H1 (cell line): ENCODE results near the gene NHSL2. TPM values are rescaled to one million over a fixed set of nuclear protein-coding genes. Genes with fewer than 3 reads are reported as not detected.
A peak's percentile ranks its signal among the peaks of the same experiment; 100 is the strongest.

Source experiments
- CTCF ChIA-PET: fragments of 300-600 bp; sonication (Branson Sonifier 250); formaldehyde crosslinking; loops from one replicate; lab custom pipeline; 2021; ENCODE audit not compliant: partially characterized antibody; lab: Charles Lee
- POLR2A ChIA-PET: fragments of 300-600 bp; sonication (Branson Sonifier 250); formaldehyde crosslinking; loops from one replicate; lab custom pipeline; 2021; ENCODE audit warnings: inconsistent platforms; ENCODE audit not compliant: partially characterized antibody; lab: Charles Lee
- DNase-seq, 2 experiments: peaks; one replicate each; pipeline versions ENCODE4 v3.0.0 to v3.0.0-alpha.2; 2010 to 2022; ENCODE audit warnings: low spot score in 2 of 2, low read depth in 1 of 2, mixed read lengths in 1 of 2
- FAIRE-seq: peaks from 2 replicates; lab custom pipeline; 2011; peaks lifted over from hg19 to GRCh38; lab: Jason Lieb, UNC
- H2AFZ ChIP-seq: 2 replicates; pipeline ENCODE4 v1.8.1; 2012; ENCODE audit warnings: low read length, inconsistent platforms
- H2AK5ac ChIP-seq: 2 replicates; pipeline ENCODE4 v1.6.1; 2013; ENCODE audit warnings: low read depth, low read length
- H2BK120ac ChIP-seq: replicated peaks from 2 replicates; pipeline ENCODE3; 2013; ENCODE audit warnings: low read depth, low read length, inconsistent platforms
- H2BK12ac ChIP-seq: 2 replicates; pipeline ENCODE4 v1.6.1; 2013; ENCODE audit warnings: low read depth, low read length
- H2BK15ac ChIP-seq: 2 replicates; pipeline ENCODE4 v1.6.1; 2013; ENCODE audit warnings: low read length
- H2BK20ac ChIP-seq: 2 replicates; pipeline ENCODE4 v1.6.1; 2013; ENCODE audit warnings: low read length
- H2BK5ac ChIP-seq: 2 replicates; pipeline ENCODE4 v1.6.1; 2013; ENCODE audit warnings: low read depth, low read length
- H3K14ac ChIP-seq: 2 replicates; pipeline ENCODE4 v1.6.1; 2013; ENCODE audit warnings: inconsistent platforms; ENCODE audit not compliant: insufficient read length
- H3K18ac ChIP-seq: 2 replicates; pipeline ENCODE4 v1.6.1; 2013; ENCODE audit warnings: low read length; ENCODE audit errors: extremely low read depth
- H3K23ac ChIP-seq: 2 replicates; pipeline ENCODE4 v1.6.1; 2013; ENCODE audit warnings: inconsistent platforms; ENCODE audit not compliant: insufficient read length
- H3K23me2 ChIP-seq: 2 replicates; pipeline ENCODE4 v1.6.1; 2013; ENCODE audit warnings: low read depth, low read length
- H3K27ac ChIP-seq: 2 replicates; pipeline ENCODE4 v1.6.1; 2011; ENCODE audit warnings: low read depth, low read length, inconsistent platforms
- H3K27me3 ChIP-seq, 4 experiments: replicated peaks in 1 of 4; 1 replicate in 1 of 4; 2 replicates in 3 of 4; pipeline versions ENCODE4 v1.6.1 to v1.8.1; 2011 to 2013; ENCODE audit warnings: low read length in 3 of 4, mild to moderate bottlenecking in 3 of 4, inconsistent platforms in 2 of 4, mixed read lengths in 2 of 4, moderate library complexity in 1 of 4; ENCODE audit not compliant: control insufficient read depth in 3 of 4, insufficient read depth in 3 of 4; ENCODE audit errors: extremely low read depth in 1 of 4
- H3K36me3 ChIP-seq, 4 experiments: 2 replicates each; pipeline versions ENCODE4 v1.6.1 to v1.8.1; 2011 to 2013; ENCODE audit warnings: mild to moderate bottlenecking in 4 of 4, low read length in 3 of 4, moderate library complexity in 2 of 4, control low read depth in 1 of 4, inconsistent platforms in 1 of 4; ENCODE audit not compliant: insufficient read depth in 4 of 4, control insufficient read depth in 2 of 4
- H3K4ac ChIP-seq: replicated peaks from 2 replicates; pipeline ENCODE3; 2013; ENCODE audit warnings: low read length, low read depth, mixed read lengths, inconsistent platforms; ENCODE audit not compliant: insufficient read length
- H3K4me1 ChIP-seq, 4 experiments: replicated peaks in 1 of 4; 1 replicate in 1 of 4; 2 replicates in 3 of 4; pipeline versions ENCODE4 v1.6.1 to v1.8.1; 2011 to 2013; ENCODE audit warnings: low read length in 3 of 4, inconsistent platforms in 2 of 4, mixed read lengths in 1 of 4; ENCODE audit not compliant: insufficient read depth in 4 of 4, control insufficient read depth in 3 of 4
- H3K4me2 ChIP-seq, 2 experiments: 2 replicates each; pipeline versions ENCODE4 v1.6.1 to v1.8.1; 2011 to 2013; ENCODE audit warnings: low read depth in 2 of 2, low read length in 2 of 2, control low read depth in 1 of 2, inconsistent platforms in 1 of 2, mild to moderate bottlenecking in 1 of 2; ENCODE audit not compliant: insufficient read depth in 1 of 2
- H3K4me3 ChIP-seq, 4 experiments: fragments of 200-600, 300-600 bp in 1 of 4; sonication (generic), shearing (Covaris generic), sonication (Bioruptor Twin) in 1 of 4; 2 replicates each; pipeline versions ENCODE4 v1.5.1 to v1.8.1; 2011 to 2016; ENCODE audit warnings: low read length in 4 of 4, low read depth in 3 of 4, control low read depth in 2 of 4, inconsistent platforms in 2 of 4, mild to moderate bottlenecking in 2 of 4, mixed read lengths in 1 of 4, moderate library complexity in 1 of 4; ENCODE audit not compliant: insufficient read depth in 2 of 4; ENCODE audit errors: extremely low read depth in 1 of 4
- H3K56ac ChIP-seq: replicated peaks from 2 replicates; pipeline ENCODE3; 2013; ENCODE audit warnings: low read depth, mild to moderate bottlenecking, mixed read lengths, low read length, inconsistent platforms; ENCODE audit not compliant: insufficient read length
- H3K79me1 ChIP-seq: 2 replicates; pipeline ENCODE4 v1.6.1; 2013; ENCODE audit warnings: low read depth, low read length, control low read depth
- H3K79me2 ChIP-seq, 2 experiments: 2 replicates each; pipeline versions ENCODE4 v1.6.1 to v1.8.1; 2012 to 2013; ENCODE audit warnings: low read length in 2 of 2, mild to moderate bottlenecking in 2 of 2, inconsistent platforms in 1 of 2; ENCODE audit not compliant: insufficient read depth in 2 of 2, control insufficient read depth in 1 of 2
- H3K9ac ChIP-seq, 4 experiments: replicated peaks in 1 of 4; 1 replicate in 1 of 4; 2 replicates in 3 of 4; pipeline versions ENCODE4 v1.6.1 to v1.8.1; 2011 to 2013; ENCODE audit warnings: low read depth in 3 of 4, low read length in 3 of 4, control low read depth in 2 of 4, mild to moderate bottlenecking in 2 of 4, moderate library complexity in 2 of 4, inconsistent platforms in 1 of 4; ENCODE audit errors: extremely low read depth in 1 of 4
- H3K9me3 ChIP-seq, 2 experiments: 2 replicates each; pipeline versions ENCODE4 v1.6.1 to v1.8.1; 2012 to 2013; ENCODE audit warnings: mild to moderate bottlenecking in 2 of 2, moderate library complexity in 2 of 2, control low read depth in 1 of 2, inconsistent platforms in 1 of 2, low read depth in 1 of 2, low read length in 1 of 2, mixed read lengths in 1 of 2; ENCODE audit not compliant: insufficient read depth in 2 of 2
- H4K20me1 ChIP-seq, 2 experiments: replicated peaks in 1 of 2; 2 replicates each; pipeline versions ENCODE3 to v1.8.1; 2011 to 2013; ENCODE audit warnings: inconsistent platforms in 2 of 2, low read length in 2 of 2, mild to moderate bottlenecking in 1 of 2; ENCODE audit not compliant: insufficient read depth in 2 of 2, control insufficient read depth in 1 of 2
- H4K5ac ChIP-seq: 2 replicates; pipeline ENCODE4 v1.6.1; 2013; ENCODE audit warnings: low read length, low read depth, mixed read lengths, inconsistent platforms; ENCODE audit not compliant: insufficient read length
- H4K8ac ChIP-seq: 2 replicates; pipeline ENCODE4 v1.8.0; 2013; ENCODE audit warnings: mild to moderate bottlenecking, moderate library complexity, low read length, inconsistent platforms; ENCODE audit not compliant: insufficient read depth; ENCODE audit errors: extremely low read depth
- H4K91ac ChIP-seq: replicated peaks from 2 replicates; pipeline ENCODE3; 2013; ENCODE audit warnings: low read length, mixed read lengths, inconsistent platforms; ENCODE audit not compliant: insufficient read length
- CTBP2 ChIP-seq: IDR thresholded peaks from 2 replicates; pipeline ENCODE4 v1.7.0; 2011; ENCODE audit warnings: borderline replicate concordance, mild to moderate bottlenecking, moderate library complexity, mixed read lengths, low read length; ENCODE audit not compliant: insufficient read depth, insufficient read length
- JUND ChIP-seq: IDR thresholded peaks from 2 replicates; pipeline ENCODE4 v1.6.1; 2011; ENCODE audit warnings: mild to moderate bottlenecking, improper control_type of control experiment, low read length
- MAFK ChIP-seq: IDR thresholded peaks from 2 replicates; pipeline ENCODE4 v1.6.1; 2012; ENCODE audit warnings: low read depth, mild to moderate bottlenecking, improper control_type of control experiment, low read length
- NRF1 ChIP-seq: IDR thresholded peaks from 2 replicates; pipeline ENCODE4 v1.6.1; 2011; ENCODE audit warnings: mild to moderate bottlenecking, low read depth, low read length, improper control_type of control experiment
- SP1 ChIP-seq: IDR thresholded peaks from 2 replicates; pipeline ENCODE4 v1.6.1; 2011; ENCODE audit warnings: low read depth, low read length
- SP4 ChIP-seq: IDR thresholded peaks from 2 replicates; pipeline ENCODE4 v1.6.1; 2012; ENCODE audit warnings: low read length, inconsistent platforms
- TAF1 ChIP-seq: IDR thresholded peaks from 2 replicates; pipeline ENCODE4 v1.6.1; 2011; ENCODE audit warnings: mild to moderate bottlenecking, low read depth, low read length
- TCF12 ChIP-seq: IDR thresholded peaks from 2 replicates; pipeline ENCODE4 v1.6.1; 2011; ENCODE audit warnings: low read depth, mild to moderate bottlenecking, low read length
- WGBS, 2 experiments: shearing (Covaris generic) in 1 of 2; methylation state at CpG; one replicate each; pipeline versions ENCODE4 v1.1.6 to v1.1.7; 2013 to 2015; ENCODE audit warnings: low lambda C conversion rate in 2 of 2, mixed read lengths in 2 of 2, inconsistent platforms in 1 of 2, low coverage in 1 of 2, missing lambda C conversion rate in 1 of 2; ENCODE audit not compliant: insufficient replicate concordance in 2 of 2, insufficient coverage in 1 of 2, insufficient read length in 1 of 2; ENCODE audit errors: extremely low coverage in 1 of 2, missing lambda C conversion rate in 1 of 2; 5-methylcytosine and 5-hydroxymethylcytosine counted together
- polyA plus RNA-seq, 7 experiments: library from polyadenylated mRNA; depleted of rRNA in 3 of 7; stranded (reverse) in 5 of 7; unstranded in 2 of 7; fragments of >200 nt in 5 of 7; fragments of 200-250 nt in 2 of 7; gene quantifications; 1 replicate in 5 of 7; 2 replicates in 1 of 7; 4 replicates in 1 of 7; pipeline versions ENCODE4 v1.2.1 to v1.2.3, GENCODE V29; 2011 to 2013; ENCODE audit warnings: missing spikeins in 2 of 7, mixed read lengths in 2 of 7
- total RNA-seq: library from RNA; stranded (reverse); fragmentation: NEBNext Ultra II Directional; extraction: Animal tissue kit (Norgen Biotek cat#: 25700); gene quantifications from 2 replicates; pipeline ENCODE4 v1.2.1, GENCODE V29; 2021
- TF ChIP-seq, protein P1 (sequence below): IDR thresholded peaks from 2 replicates; pipeline ENCODE4 v1.6.1; 2011; ENCODE audit warnings: low read length, improper control_type of control experiment
- TF ChIP-seq, protein P2 (sequence below): IDR thresholded peaks from 2 replicates; pipeline ENCODE4 v1.6.1; 2011; ENCODE audit warnings: low read depth, mild to moderate bottlenecking, low read length; ENCODE audit not compliant: insufficient read depth

The NHSL2 gene
- total and polyA plus RNA-seq, 2 of the 8 experiments (the other 6 are each of a cell fraction or from before 2014, with no cell fraction given), result 3.7 to 7.2 TPM

DNA sequence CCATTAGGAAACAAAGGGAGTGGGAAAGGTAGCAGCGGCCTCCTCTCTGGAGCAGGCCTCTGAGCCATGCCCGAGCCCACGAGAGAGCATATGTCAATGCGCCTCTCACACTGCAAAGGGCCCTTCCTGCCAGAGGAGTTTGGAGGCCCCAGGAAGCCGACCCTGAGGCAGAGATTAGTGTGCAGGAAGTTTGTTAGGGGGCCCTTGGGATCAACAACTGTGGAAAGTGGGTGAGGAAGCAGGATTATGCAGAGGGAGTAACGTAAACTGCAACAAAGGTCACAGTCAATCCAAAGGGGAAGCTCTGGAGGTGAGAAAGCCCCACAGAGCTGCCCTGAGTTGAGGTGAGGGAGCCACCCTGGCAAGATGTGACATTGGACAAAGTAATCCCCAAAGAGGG, 203.7 kb downstream of the NHSL2 start:
- Histone ChIP-seq H3K4me3 (no peak overlapping the region), H4K91ac (no peak overlapping the region), H3K36me3 (no peaks in the 10 kb centered on the region), H2BK12ac (0 out of 2 replicates have a peak overlapping the region, but pooled peaks have one; percentile 9), H3K18ac (no peak overlapping the region), H3K4me1 (peaks cover 0 to 7% (median 2%) of the 10 kb centered on the region in 4 experiments; a peak in 6 of 7 replicates), H3K4me2 (no peak overlapping the region), H2BK20ac (no peak overlapping the region), H3K23me2 (no peaks in the 10 kb centered on the region), H4K8ac (no peak overlapping the region; the same call in 1 of the 2 replicates), H3K9ac (no peak overlapping the region; a peak in 1 of 7 replicates), H2BK120ac (no peak overlapping the region), H3K9me3 (no peaks in the 10 kb centered on the region), H3K23ac (no peak overlapping the region), H3K79me1 (no peaks in the 10 kb centered on the region), H2BK5ac (no peak overlapping the region), H2AFZ (no peak overlapping the region), H3K4ac (no peak overlapping the region), H4K5ac (no peak overlapping the region), H3K56ac (no peak overlapping the region), H3K27me3 (no peaks in the 10 kb centered on the region), H2AK5ac (no peak overlapping the region), H3K14ac (no peak overlapping the region), H3K27ac (no peak overlapping the region), H4K20me1 (peaks cover 0 to 2% of the 10 kb centered on the region in 2 experiments), H3K79me2 (no peaks in the 10 kb centered on the region), H2BK15ac (no peak overlapping the region)
- 82% methylated on average over 2 of the region's 6 CpGs; no CpG with 5 or more reads in 1 of the 2 experiments for WGBS, 2 experiments
- ChIA-PET CTCF (interaction anchor here (1.4 kb wide), 1 partner anchor 12 kb away, joined by 3 read pairs; no protein-coding TSS in a partner anchor), POLR2A (no interaction called here)
- FAIRE-seq, result no peak
- DNase-seq, result no peak
- TF ChIP-seq, protein P1, sequence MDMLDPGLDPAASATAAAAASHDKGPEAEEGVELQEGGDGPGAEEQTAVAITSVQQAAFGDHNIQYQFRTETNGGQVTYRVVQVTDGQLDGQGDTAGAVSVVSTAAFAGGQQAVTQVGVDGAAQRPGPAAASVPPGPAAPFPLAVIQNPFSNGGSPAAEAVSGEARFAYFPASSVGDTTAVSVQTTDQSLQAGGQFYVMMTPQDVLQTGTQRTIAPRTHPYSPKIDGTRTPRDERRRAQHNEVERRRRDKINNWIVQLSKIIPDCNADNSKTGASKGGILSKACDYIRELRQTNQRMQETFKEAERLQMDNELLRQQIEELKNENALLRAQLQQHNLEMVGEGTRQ, result no peak
- TF ChIP-seq MAFK (no peak), TAF1 (no peak), SP1 (no peak), SP4 (no peak), JUND (no peak), NRF1 (no peak), TCF12 (no peak), CTBP2 (no peak)
- TF ChIP-seq, protein P2, sequence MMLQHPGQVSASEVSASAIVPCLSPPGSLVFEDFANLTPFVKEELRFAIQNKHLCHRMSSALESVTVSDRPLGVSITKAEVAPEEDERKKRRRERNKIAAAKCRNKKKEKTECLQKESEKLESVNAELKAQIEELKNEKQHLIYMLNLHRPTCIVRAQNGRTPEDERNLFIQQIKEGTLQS, result no peak
